Panc1 (cell line): ENCODE measurements around the gene FSTL4.

Source experiments
- POLR2AphosphoS5 ChIP-seq: IDR thresholded peaks from 2 replicates; pipeline ENCODE4 v1.6.1; 2012; ENCODE audit warnings: mild to moderate bottlenecking, low read depth, low read length, moderate library complexity
- TF ChIP-seq, protein P1 (sequence below), 2 experiments: IDR thresholded peaks; 2 replicates each; pipeline ENCODE4 v1.6.1; 2011 to 2012; ENCODE audit warnings: low read depth in 2 of 2, control low read depth in 1 of 2, low read length in 1 of 2, mild to moderate bottlenecking in 1 of 2, moderate library complexity in 1 of 2; ENCODE audit not compliant: insufficient read depth in 1 of 2

GRCh38 chr5:133397348-133397747, 215.0 kb downstream of the FSTL4 start:
- TF ChIP-seq, protein P1, sequence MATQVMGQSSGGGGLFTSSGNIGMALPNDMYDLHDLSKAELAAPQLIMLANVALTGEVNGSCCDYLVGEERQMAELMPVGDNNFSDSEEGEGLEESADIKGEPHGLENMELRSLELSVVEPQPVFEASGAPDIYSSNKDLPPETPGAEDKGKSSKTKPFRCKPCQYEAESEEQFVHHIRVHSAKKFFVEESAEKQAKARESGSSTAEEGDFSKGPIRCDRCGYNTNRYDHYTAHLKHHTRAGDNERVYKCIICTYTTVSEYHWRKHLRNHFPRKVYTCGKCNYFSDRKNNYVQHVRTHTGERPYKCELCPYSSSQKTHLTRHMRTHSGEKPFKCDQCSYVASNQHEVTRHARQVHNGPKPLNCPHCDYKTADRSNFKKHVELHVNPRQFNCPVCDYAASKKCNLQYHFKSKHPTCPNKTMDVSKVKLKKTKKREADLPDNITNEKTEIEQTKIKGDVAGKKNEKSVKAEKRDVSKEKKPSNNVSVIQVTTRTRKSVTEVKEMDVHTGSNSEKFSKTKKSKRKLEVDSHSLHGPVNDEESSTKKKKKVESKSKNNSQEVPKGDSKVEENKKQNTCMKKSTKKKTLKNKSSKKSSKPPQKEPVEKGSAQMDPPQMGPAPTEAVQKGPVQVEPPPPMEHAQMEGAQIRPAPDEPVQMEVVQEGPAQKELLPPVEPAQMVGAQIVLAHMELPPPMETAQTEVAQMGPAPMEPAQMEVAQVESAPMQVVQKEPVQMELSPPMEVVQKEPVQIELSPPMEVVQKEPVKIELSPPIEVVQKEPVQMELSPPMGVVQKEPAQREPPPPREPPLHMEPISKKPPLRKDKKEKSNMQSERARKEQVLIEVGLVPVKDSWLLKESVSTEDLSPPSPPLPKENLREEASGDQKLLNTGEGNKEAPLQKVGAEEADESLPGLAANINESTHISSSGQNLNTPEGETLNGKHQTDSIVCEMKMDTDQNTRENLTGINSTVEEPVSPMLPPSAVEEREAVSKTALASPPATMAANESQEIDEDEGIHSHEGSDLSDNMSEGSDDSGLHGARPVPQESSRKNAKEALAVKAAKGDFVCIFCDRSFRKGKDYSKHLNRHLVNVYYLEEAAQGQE (IDR thresholded peaks at IDR 0.05; ENCODE audit: insufficient read depth in 1 of 2, low read depth in 2 of 2, low read length in 1 of 2) = no peak
- no peak for TF ChIP-seq POLR2AphosphoS5
